K562 (cell line): ENCODE results near the gene ITGAE. TPM values are rescaled to one million over a fixed set of nuclear protein-coding genes. Genes with fewer than 3 reads are reported as not detected.

Source experiments
- ATAC-seq: fragments of 200-7000 bp; cut with Tn5 transposase; 3 replicates; pipeline ENCODE4 v1.9.1; 2020; ENCODE audit warnings: moderate library complexity
- BruUV-seq: library from RNA; stranded (reverse); fragments of 400-500 nt; replicated peaks from 2 replicates; lab custom pipeline; 2021; lab: Mats Ljungman, UMichigan
- CTCF ChIA-PET: fragments of 300-600 bp; formaldehyde crosslinking; extraction: SDS; loops from one replicate; lab custom pipeline; 2021; ENCODE audit warnings: low intra/inter-chr PET ratio; lab: Yijun Ruan, JAX
- POLR2A ChIA-PET: fragments of 300-600, 350-650 bp; sonication (Branson Sonifier 250); formaldehyde crosslinking; extraction: SDS; loops from one replicate; lab custom pipeline; 2021; ENCODE audit warnings: antibody characterized with exemption, inconsistent platforms; lab: Yijun Ruan, JAX
- DNase-seq, 4 experiments: peaks; one replicate each; pipeline versions ENCODE4 v3.0.0 to v3.0.0-alpha.2; 2011 to 2018; ENCODE audit warnings: low spot score in 3 of 4, mixed read lengths in 3 of 4; ENCODE audit errors: extremely low read depth in 1 of 4
- FAIRE-seq: peaks from 2 replicates; lab custom pipeline; 2011; peaks lifted over from hg19 to GRCh38; lab: Jason Lieb, UNC
- H2AFZ ChIP-seq: 2 replicates; pipeline ENCODE4 v1.6.0; 2011; ENCODE audit warnings: low read depth, low read length, control low read depth, inconsistent platforms
- H3K27ac ChIP-seq: fragments of 200-600 bp; 3 replicates; pipeline ENCODE4 v1.8.0; 2011; ENCODE audit warnings: low read depth, mild to moderate bottlenecking, control low read depth, inconsistent platforms, low read length, moderate library complexity, mixed read lengths; ENCODE audit errors: extremely low read depth
- H3K27me3 ChIP-seq, 2 experiments: fragments of 300-600 bp in 1 of 2; 2 replicates in 1 of 2; 3 replicates in 1 of 2; pipeline versions ENCODE4 v1.6.0 to v1.8.0; 2011; ENCODE audit warnings: inconsistent platforms in 2 of 2, low read length in 2 of 2, mild to moderate bottlenecking in 1 of 2, mixed read lengths in 1 of 2, moderate library complexity in 1 of 2; ENCODE audit not compliant: control insufficient read depth in 2 of 2, insufficient read depth in 2 of 2
- H3K36me3 ChIP-seq: fragments of 300-600 bp; 3 replicates; pipeline ENCODE4 v1.8.0; 2011; ENCODE audit warnings: mild to moderate bottlenecking, low read length, inconsistent platforms; ENCODE audit not compliant: control insufficient read depth, insufficient read depth
- H3K4me1 ChIP-seq, 2 experiments: fragments of 200-600 bp in 1 of 2; replicated peaks in 1 of 2; 2 replicates in 1 of 2; 3 replicates in 1 of 2; pipeline versions ENCODE4 v1.5.1 to v1.8.0; 2011; ENCODE audit warnings: inconsistent platforms in 2 of 2, low read length in 2 of 2, mild to moderate bottlenecking in 1 of 2, mixed read lengths in 1 of 2, moderate library complexity in 1 of 2; ENCODE audit not compliant: control insufficient read depth in 2 of 2, insufficient read depth in 2 of 2
- H3K4me2 ChIP-seq: 2 replicates; pipeline ENCODE4 v1.6.1; 2011; ENCODE audit warnings: low read length, control low read depth, inconsistent platforms, mixed read lengths; ENCODE audit not compliant: insufficient read depth
- H3K4me3 ChIP-seq: fragments of 200-600 bp; sonication (generic), shearing (Covaris generic); 2 replicates; pipeline ENCODE4 v1.5.1; 2016; ENCODE audit warnings: control low read depth, inconsistent platforms
- H3K79me2 ChIP-seq: fragments of 200-600 bp; 3 replicates; pipeline ENCODE4 v1.8.0; 2011; ENCODE audit warnings: low read length, inconsistent platforms; ENCODE audit not compliant: control insufficient read depth, insufficient read depth
- H3K9ac ChIP-seq, 2 experiments: 2 replicates each; pipeline versions ENCODE4 v1.6.0 to v1.6.1; 2011; ENCODE audit warnings: low read depth in 2 of 2, low read length in 2 of 2, control low read depth in 1 of 2, inconsistent platforms in 1 of 2, mild to moderate bottlenecking in 1 of 2, mixed read lengths in 1 of 2; ENCODE audit not compliant: insufficient read depth in 1 of 2
- H3K9me1 ChIP-seq: one replicate; pipeline ENCODE4 v1.6.0; 2011; ENCODE audit warnings: inconsistent platforms, mild to moderate bottlenecking, low read length, moderate library complexity; ENCODE audit not compliant: control insufficient read depth, insufficient read depth
- H3K9me3 ChIP-seq: replicated peaks from 2 replicates; pipeline ENCODE4 v1.5.1; 2011; ENCODE audit warnings: low read depth, low read length, inconsistent platforms; ENCODE audit not compliant: control insufficient read depth, insufficient read depth
- H4K20me1 ChIP-seq: replicated peaks from 2 replicates; pipeline ENCODE4 v1.6.1; 2011; ENCODE audit warnings: low read length, inconsistent platforms, mixed read lengths; ENCODE audit not compliant: control insufficient read depth, insufficient read depth
- CHD1 ChIP-seq: fragments of 200-600 bp; sonication (generic); IDR thresholded peaks from one replicate; pipeline ENCODE4 v1.6.1; 2012; ENCODE audit warnings: mild to moderate bottlenecking, moderate library complexity, low read length, inconsistent platforms
- ETV1 ChIP-seq: fragments of 450-650 bp; conservative IDR thresholded peaks from 2 replicates; pipeline ENCODE4 v1.6.1; 2016; ENCODE audit warnings: missing genetic modification characterization, control low read depth, low read depth, missing compliant biosample characterization
- HCFC1 ChIP-seq: IDR thresholded peaks from 2 replicates; pipeline ENCODE4 v1.6.1; 2012; ENCODE audit warnings: low read depth, low read length, improper control_type of control experiment
- HMG20A ChIP-seq: fragments of 450-650 bp; formaldehyde crosslinking; conservative IDR thresholded peaks from 2 replicates; pipeline ENCODE4 v1.4.0; 2020; ENCODE audit warnings: mild to moderate bottlenecking, mixed read lengths
- HNRNPL ChIP-seq: fragments of 200-400 bp; formaldehyde crosslinking; IDR thresholded peaks from 2 replicates; pipeline ENCODE4 v1.6.1; 2017; ENCODE audit warnings: low read depth, mild to moderate bottlenecking, low read length
- ILF3 ChIP-seq: fragments of 450-650 bp; IDR thresholded peaks from 2 replicates; pipeline ENCODE4 v1.6.1; 2018; ENCODE audit warnings: antibody characterized with exemption, mild to moderate bottlenecking, moderate library complexity, borderline replicate concordance
- IRF2 ChIP-seq: sonication (generic); formaldehyde crosslinking; IDR thresholded peaks from 2 replicates; pipeline ENCODE4 v1.8.1; 2022; ENCODE audit warnings: mild to moderate bottlenecking, missing genetic modification reagents
- KAT7 ChIP-seq: sonication (generic); formaldehyde crosslinking; IDR thresholded peaks from 2 replicates; pipeline ENCODE4 v1.8.0; 2022; ENCODE audit warnings: missing genetic modification reagents, mild to moderate bottlenecking, borderline replicate concordance
- NFIX ChIP-seq: fragments of 250-450 bp; sonication (Bioruptor Pico); IDR thresholded peaks from 2 replicates; pipeline ENCODE4 v1.4.0; 2020; ENCODE audit warnings: low read depth, mild to moderate bottlenecking, moderate library complexity
- POLR2AphosphoS2 ChIP-seq: IDR thresholded peaks from 2 replicates; pipeline ENCODE4 v1.6.1; 2012; ENCODE audit warnings: low read length, improper control_type of control experiment
- SMAD4 ChIP-seq: fragments of 250-450 bp; sonication (Bioruptor Pico); conservative IDR thresholded peaks from 2 replicates; pipeline ENCODE4 v1.8.0; 2021; ENCODE audit warnings: inconsistent platforms, mild to moderate bottlenecking, moderate library complexity
- ZEB2 ChIP-seq: fragments of 450-650 bp; IDR thresholded peaks from 2 replicates; pipeline ENCODE4 v1.6.1; 2016
- ZFPM2 ChIP-seq: fragments of 250-450 bp; sonication (Bioruptor Pico); IDR thresholded peaks from 2 replicates; pipeline ENCODE4 v1.5.1; 2022; ENCODE audit warnings: mild to moderate bottlenecking
- ZNF316 ChIP-seq: fragments of 450-650 bp; IDR thresholded peaks from 2 replicates; pipeline ENCODE4 v1.6.1; 2016
- WGBS: fragments of 100-300 bp; shearing (Covaris generic); methylation state at CpG from one replicate; pipeline ENCODE4 v1.1.6; 2016; ENCODE audit warnings: low coverage, mixed read lengths; ENCODE audit not compliant: insufficient coverage; ENCODE audit errors: missing lambda C conversion rate; 5-methylcytosine and 5-hydroxymethylcytosine counted together
- in situ Hi-C: fragments of 300-500 bp; cut with MboI; formaldehyde crosslinking; loops from 4 replicates; pipeline ENCODE4 v1.15.0; 2018; ENCODE audit warnings: inconsistent platforms, mixed read lengths
- intact Hi-C: fragments of 100-400 bp; cut with micrococcal nuclease; formaldehyde crosslinking; loops from 2 replicates; pipeline ENCODE4 v1.14.2; 2022
- polyA plus RNA-seq, 8 experiments: library from polyadenylated mRNA; depleted of rRNA in 4 of 8; stranded (reverse) in 5 of 8; unstranded in 3 of 8; fragments of >200 nt; fragmentation: Nextera tagmentation in 2 of 8; fragmentation: Illumina TruSeq in 1 of 8; extraction: Ambion mirVana in 2 of 8; extraction: Trizol in 1 of 8; gene quantifications; 2 replicates each; pipeline versions ENCODE4 v1.2.1 to v1.2.3, GENCODE V29; 2011 to 2014; ENCODE audit warnings: inconsistent platforms in 1 of 8, missing spikeins in 1 of 8
- total RNA-seq, 7 experiments: library from RNA; depleted of rRNA in 6 of 7; stranded (reverse); fragments of >200 nt in 6 of 7; fragmentation: Illumina TruSeq in 2 of 7; extraction: Trizol in 2 of 7; gene quantifications; 2 replicates each; pipeline versions ENCODE4 v1.2.1 to v1.2.3, GENCODE V29; 2011 to 2021; ENCODE audit warnings: low replicate concordance in 1 of 7
- TF ChIP-seq, protein P1 (sequence below): sonication (generic); formaldehyde crosslinking; IDR thresholded peaks from 2 replicates; pipeline ENCODE4 v1.9.0; 2022; ENCODE audit warnings: mild to moderate bottlenecking, missing genetic modification reagents
- TF ChIP-seq, protein P2 (sequence below): fragments of 250-450 bp; sonication (Bioruptor Pico); IDR thresholded peaks from 2 replicates; pipeline ENCODE4 v1.8.0; 2021; ENCODE audit warnings: mild to moderate bottlenecking, moderate library complexity

Gene ITGAE
- total and polyA plus RNA-seq, 9 of the 15 experiments (the other 6 are each of a cell fraction or from before 2014, with no cell fraction given) = 14.8 to 160 (median 27.0) TPM

- H3K27ac ChIP-seq = no peak overlapping the region
- no peaks in the 10 kb centered on the region for H3K9me1 ChIP-seq
- peaks cover 4 to 10% of the 10 kb centered on the region in 2 experiments; a peak in 2 of 5 replicates for H3K4me1 ChIP-seq
- CTCF ChIA-PET = no interaction called here
- intact Hi-C loops (no loop called here), in situ Hi-C loops (no loop called here)
- WGBS = 59% methylated on average over 10 of the region's 14 CpGs
- H3K9me3 ChIP-seq = no peaks in the 10 kb centered on the region
- no peak overlapping the region for H3K4me3 ChIP-seq
- no peak for ATAC-seq
- no TSS peak for BruUV-seq
- POLR2A ChIA-PET = interaction anchor here (0.7 kb wide), 1 partner anchor 19 kb away, joined by 3 read pairs; no protein-coding TSS in a partner anchor
- H3K9ac ChIP-seq = no peak overlapping the region
- TF ChIP-seq, protein P1, sequence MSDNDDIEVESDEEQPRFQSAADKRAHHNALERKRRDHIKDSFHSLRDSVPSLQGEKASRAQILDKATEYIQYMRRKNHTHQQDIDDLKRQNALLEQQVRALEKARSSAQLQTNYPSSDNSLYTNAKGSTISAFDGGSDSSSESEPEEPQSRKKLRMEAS (CRISPR knock-in tag) = no peak
- TF ChIP-seq HNRNPL = no peak
- no peak for TF ChIP-seq ETV1 (tag)
- TF ChIP-seq KAT7 = no peak
- no peak for TF ChIP-seq IRF2 (CRISPR knock-in tag)
- no peak for TF ChIP-seq CHD1
- no peak for TF ChIP-seq SMAD4 (CRISPR knock-in tag)
- no peak for TF ChIP-seq ILF3
- no peak for TF ChIP-seq ZFPM2
- TF ChIP-seq POLR2AphosphoS2 = no peak
- TF ChIP-seq ZNF316 = no peak
- no peak for TF ChIP-seq HMG20A (CRISPR knock-in tag)
- no peak for TF ChIP-seq HCFC1
- TF ChIP-seq NFIX = no peak
- TF ChIP-seq, protein P2, sequence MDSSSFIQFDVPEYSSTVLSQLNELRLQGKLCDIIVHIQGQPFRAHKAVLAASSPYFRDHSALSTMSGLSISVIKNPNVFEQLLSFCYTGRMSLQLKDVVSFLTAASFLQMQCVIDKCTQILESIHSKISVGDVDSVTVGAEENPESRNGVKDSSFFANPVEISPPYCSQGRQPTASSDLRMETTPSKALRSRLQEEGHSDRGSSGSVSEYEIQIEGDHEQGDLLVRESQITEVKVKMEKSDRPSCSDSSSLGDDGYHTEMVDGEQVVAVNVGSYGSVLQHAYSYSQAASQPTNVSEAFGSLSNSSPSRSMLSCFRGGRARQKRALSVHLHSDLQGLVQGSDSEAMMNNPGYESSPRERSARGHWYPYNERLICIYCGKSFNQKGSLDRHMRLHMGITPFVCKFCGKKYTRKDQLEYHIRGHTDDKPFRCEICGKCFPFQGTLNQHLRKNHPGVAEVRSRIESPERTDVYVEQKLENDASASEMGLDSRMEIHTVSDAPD (CRISPR knock-in tag) = no peak
- TF ChIP-seq ZEB2 = no peak
- H3K4me2 ChIP-seq = no peak overlapping the region
- FAIRE-seq = no peak
- H2AFZ ChIP-seq = no peak overlapping the region
- H4K20me1 ChIP-seq = no peaks in the 10 kb centered on the region
- no peaks in the 10 kb centered on the region for H3K36me3 ChIP-seq
- DNase-seq = no peak
- peaks cover 7 to 14% of the 10 kb centered on the region in 2 experiments for H3K27me3 ChIP-seq
- H3K79me2 ChIP-seq = no peaks in the 10 kb centered on the region
Measured at GRCh38 chr17:3740611-3741073, 60.3 kb downstream of the ITGAE start.
